Measurements from ENCODE around the gene CIBAR2.

The CIBAR2 gene

GRCh38 chr16:85069171-85069570, 43.1 kb downstream of the CIBAR2 start:
- Histone ChIP-seq H3K79me1 (ENCODE audit: low read length) (no peaks in the 10 kb centered on the region), H3K36me3 (ENCODE audit: control insufficient read depth in 1 of 2, insufficient read depth in 2 of 2, low read length in 2 of 2) (peaks cover 11 to 12% of the 10 kb centered on the region in 2 experiments), H3K4me1 (ENCODE audit: control insufficient read depth in 1 of 2, insufficient read depth in 2 of 2, low read length in 2 of 2) (no peaks in the 10 kb centered on the region), H3K27me3 (ENCODE audit: insufficient read depth, low read length) (no peaks in the 10 kb centered on the region), H4K8ac (ENCODE audit: low read depth, low read length) (no peak overlapping the region), H3K9me3 (ENCODE audit: insufficient read depth, low read depth, low read length) (no peaks in the 10 kb centered on the region), H3K4me3 (ENCODE audit: low read depth, low read length) (no peak overlapping the region), H3K27ac (ENCODE audit: low read depth, low read length) (no peak overlapping the region), H3K79me2 (ENCODE audit: control insufficient read depth, insufficient read depth, low read length, poor library complexity) (no peaks in the 10 kb centered on the region), H2AK5ac (ENCODE audit: low read length) (no peak overlapping the region), H3K23ac (ENCODE audit: low read length) (no peak overlapping the region), H4K12ac (ENCODE audit: low read depth, low read length) (no peak overlapping the region), H3K4me2 (ENCODE audit: low read length) (no peak overlapping the region), H4K91ac (ENCODE audit: low read depth, low read length) (no peak overlapping the region), H2BK120ac (ENCODE audit: insufficient read depth, low read length, poor library complexity) (no peak overlapping the region), H2BK5ac (ENCODE audit: low read depth, low read length, poor library complexity) (no peak overlapping the region), H3K9ac (ENCODE audit: low read length) (no peak overlapping the region), H3K14ac (ENCODE audit: low read length) (no peak overlapping the region), H2BK12ac (ENCODE audit: low read length) (no peak overlapping the region), H3K18ac (ENCODE audit: low read length) (no peak overlapping the region), H3K4ac (ENCODE audit: low read depth, low read length) (no peak overlapping the region), H2AFZ (ENCODE audit: insufficient read depth, low read length, poor library complexity) (no peak overlapping the region)
- DNase-seq: no peak
- WGBS (ENCODE audit: extremely low coverage, insufficient coverage, insufficient read length): no CpG with 5 or more reads among the region's 7 CpGs

GRCh38 chr16:85068746-85069145, 43.5 kb downstream of the CIBAR2 start:
- Histone ChIP-seq H2AK5ac (ENCODE audit: low read length) (no peak overlapping the region), H3K23ac (ENCODE audit: low read length) (no peak overlapping the region), H3K4me3 (ENCODE audit: low read depth, low read length) (no peak overlapping the region), H3K79me1 (ENCODE audit: low read length) (no peaks in the 10 kb centered on the region), H4K91ac (ENCODE audit: low read depth, low read length) (no peak overlapping the region), H2AFZ (ENCODE audit: insufficient read depth, low read length, poor library complexity) (no peak overlapping the region), H3K9me3 (ENCODE audit: insufficient read depth, low read depth, low read length) (no peaks in the 10 kb centered on the region), H3K4me2 (ENCODE audit: low read length) (no peak overlapping the region), H4K8ac (ENCODE audit: low read depth, low read length) (no peak overlapping the region), H2BK12ac (ENCODE audit: low read length) (no peak overlapping the region), H2BK5ac (ENCODE audit: low read depth, low read length, poor library complexity) (no peak overlapping the region), H3K4ac (ENCODE audit: low read depth, low read length) (no peak overlapping the region), H3K79me2 (ENCODE audit: control insufficient read depth, insufficient read depth, low read length, poor library complexity) (no peaks in the 10 kb centered on the region), H3K4me1 (ENCODE audit: control insufficient read depth in 1 of 2, insufficient read depth in 2 of 2, low read length in 2 of 2) (no peaks in the 10 kb centered on the region), H3K18ac (ENCODE audit: low read length) (no peak overlapping the region), H3K14ac (ENCODE audit: low read length) (no peak overlapping the region), H4K12ac (ENCODE audit: low read depth, low read length) (no peak overlapping the region), H3K36me3 (ENCODE audit: control insufficient read depth in 1 of 2, insufficient read depth in 2 of 2, low read length in 2 of 2) (peaks cover 11 to 12% of the 10 kb centered on the region in 2 experiments), H3K27ac (ENCODE audit: low read depth, low read length) (no peak overlapping the region), H2BK120ac (ENCODE audit: insufficient read depth, low read length, poor library complexity) (no peak overlapping the region), H3K9ac (ENCODE audit: low read length) (no peak overlapping the region), H3K27me3 (ENCODE audit: insufficient read depth, low read length) (no peaks in the 10 kb centered on the region)
- DNase-seq: no peak
- WGBS (ENCODE audit: extremely low coverage, insufficient coverage, insufficient read length): no CpG with 5 or more reads among the region's 8 CpGs

- Histone ChIP-seq H3K9ac (ENCODE audit: low read length) (no peak overlapping the region), H3K14ac (ENCODE audit: low read length) (no peak overlapping the region), H3K79me2 (ENCODE audit: control insufficient read depth, insufficient read depth, low read length, poor library complexity) (no peaks in the 10 kb centered on the region), H3K27ac (ENCODE audit: low read depth, low read length) (no peak overlapping the region), H2AFZ (ENCODE audit: insufficient read depth, low read length, poor library complexity) (no peak overlapping the region), H3K4ac (ENCODE audit: low read depth, low read length) (no peak overlapping the region), H3K79me1 (ENCODE audit: low read length) (no peaks in the 10 kb centered on the region), H3K4me2 (ENCODE audit: low read length) (no peak overlapping the region), H2BK12ac (ENCODE audit: low read length) (no peak overlapping the region), H2BK5ac (ENCODE audit: low read depth, low read length, poor library complexity) (no peak overlapping the region), H3K4me1 (ENCODE audit: control insufficient read depth in 1 of 2, insufficient read depth in 2 of 2, low read length in 2 of 2) (no peaks in the 10 kb centered on the region), H4K12ac (ENCODE audit: low read depth, low read length) (no peak overlapping the region), H3K27me3 (ENCODE audit: insufficient read depth, low read length) (no peaks in the 10 kb centered on the region), H4K91ac (ENCODE audit: low read depth, low read length) (no peak overlapping the region), H3K23ac (ENCODE audit: low read length) (no peak overlapping the region), H3K36me3 (ENCODE audit: control insufficient read depth in 1 of 2, insufficient read depth in 2 of 2, low read length in 2 of 2) (peaks cover 5 to 6% of the 10 kb centered on the region in 2 experiments), H3K9me3 (ENCODE audit: insufficient read depth, low read depth, low read length) (no peaks in the 10 kb centered on the region), H3K18ac (ENCODE audit: low read length) (no peak overlapping the region), H2AK5ac (ENCODE audit: low read length) (no peak overlapping the region), H4K8ac (ENCODE audit: low read depth, low read length) (no peak overlapping the region), H3K4me3 (ENCODE audit: low read depth, low read length) (no peak overlapping the region), H2BK120ac (ENCODE audit: insufficient read depth, low read length, poor library complexity) (no peak overlapping the region)
- DNase-seq: peak; percentile 41 to 63
- WGBS (ENCODE audit: extremely low coverage, insufficient coverage, insufficient read length): no CpG with 5 or more reads among the region's 8 CpGs
Observed at GRCh38 chr16:85067426-85067825, 44.8 kb downstream of the CIBAR2 start.

- no peak overlapping the region for H2AK5ac ChIP-seq (ENCODE audit: low read length)
- H3K4me3 ChIP-seq (ENCODE audit: low read depth, low read length): no peak overlapping the region
- no peak overlapping the region for H3K23ac ChIP-seq (ENCODE audit: low read length)
- WGBS (ENCODE audit: extremely low coverage, insufficient coverage, insufficient read length): no CpG with 5 or more reads among the region's 18 CpGs
- H2BK12ac ChIP-seq (ENCODE audit: low read length): no peak overlapping the region
- peaks cover 5 to 6% of the 10 kb centered on the region in 2 experiments for H3K36me3 ChIP-seq (ENCODE audit: control insufficient read depth in 1 of 2, insufficient read depth in 2 of 2, low read length in 2 of 2)
- H3K14ac ChIP-seq (ENCODE audit: low read length): no peak overlapping the region
- no peak overlapping the region for H3K4ac ChIP-seq (ENCODE audit: low read depth, low read length)
- no peak overlapping the region for H4K8ac ChIP-seq (ENCODE audit: low read depth, low read length)
- no peaks in the 10 kb centered on the region for H3K27me3 ChIP-seq (ENCODE audit: insufficient read depth, low read length)
- no peaks in the 10 kb centered on the region for H3K79me1 ChIP-seq (ENCODE audit: low read length)
- no peak overlapping the region for H2BK5ac ChIP-seq (ENCODE audit: low read depth, low read length, poor library complexity)
- H3K18ac ChIP-seq (ENCODE audit: low read length): no peak overlapping the region
- no peak overlapping the region for H3K27ac ChIP-seq (ENCODE audit: low read depth, low read length)
- no peak overlapping the region for H4K12ac ChIP-seq (ENCODE audit: low read depth, low read length)
- no peak overlapping the region for H3K9ac ChIP-seq (ENCODE audit: low read length)
- H2BK120ac ChIP-seq (ENCODE audit: insufficient read depth, low read length, poor library complexity): no peak overlapping the region
- no peaks in the 10 kb centered on the region for H3K79me2 ChIP-seq (ENCODE audit: control insufficient read depth, insufficient read depth, low read length, poor library complexity)
- DNase-seq: no peak
- H3K4me1 ChIP-seq (ENCODE audit: control insufficient read depth in 1 of 2, insufficient read depth in 2 of 2, low read length in 2 of 2): no peaks in the 10 kb centered on the region
- no peak overlapping the region for H3K4me2 ChIP-seq (ENCODE audit: low read length)
- no peak overlapping the region for H4K91ac ChIP-seq (ENCODE audit: low read depth, low read length)
- no peak overlapping the region for H2AFZ ChIP-seq (ENCODE audit: insufficient read depth, low read length, poor library complexity)
- H3K9me3 ChIP-seq (ENCODE audit: insufficient read depth, low read depth, low read length): no peaks in the 10 kb centered on the region
Observed at GRCh38 chr16:85067024-85067423, 45.2 kb downstream of the CIBAR2 start.

All from trophoblast cell (in vitro differentiated cells and primary cell).